Liver (tissue), 9 donors: Measurements from ENCODE around the gene PITPNC1. TPM values are rescaled to one million over a fixed set of nuclear protein-coding genes. Genes with fewer than 3 reads are reported as not detected.

ENCODE experiments used
- DNase-seq: peaks from one replicate; pipeline ENCODE4 v3.0.0-alpha.2; 2017; ENCODE audit warnings: low spot score
- H3K27ac ChIP-seq, 2 donors: one replicate each; pipeline ENCODE4 v1.7.0; 2013; ENCODE audit warnings: inconsistent platforms in 2 of 2, low read length in 2 of 2, control low read depth in 1 of 2, low read depth in 1 of 2, mild to moderate bottlenecking in 1 of 2
- H3K27me3 ChIP-seq, 4 donors: one replicate each; pipeline versions ENCODE4 v1.6.1 to v1.7.0; 2013; ENCODE audit warnings: low read length in 3 of 4, inconsistent platforms in 1 of 4, mild to moderate bottlenecking in 1 of 4, moderate library complexity in 1 of 4; ENCODE audit not compliant: control insufficient read depth in 4 of 4, insufficient read depth in 4 of 4
- H3K36me3 ChIP-seq, 4 donors: one replicate each; pipeline versions ENCODE4 v1.6.1 to v1.7.0; 2013; ENCODE audit warnings: low read length in 3 of 4, mild to moderate bottlenecking in 3 of 4, low read depth in 1 of 4, moderate library complexity in 1 of 4; ENCODE audit not compliant: control insufficient read depth in 4 of 4, insufficient read depth in 3 of 4
- H3K4me1 ChIP-seq, 4 donors: one replicate each; pipeline versions ENCODE4 v1.6.1 to v1.7.0; 2013; ENCODE audit warnings: low read length in 3 of 4, mild to moderate bottlenecking in 3 of 4, moderate library complexity in 1 of 4; ENCODE audit not compliant: control insufficient read depth in 4 of 4, insufficient read depth in 4 of 4
- H3K4me3 ChIP-seq, 3 donors: one replicate each; pipeline versions ENCODE4 v1.6.1 to v1.7.0; 2013; ENCODE audit warnings: low read length in 3 of 3, control low read depth in 1 of 3, low read depth in 1 of 3, mild to moderate bottlenecking in 1 of 3
- H3K9ac ChIP-seq, 2 donors: one replicate each; pipeline ENCODE4 v1.7.0; 2013; ENCODE audit warnings: low read length in 2 of 2, mild to moderate bottlenecking in 2 of 2, moderate library complexity in 2 of 2, control low read depth in 1 of 2, low read depth in 1 of 2
- H3K9me3 ChIP-seq, 4 donors: one replicate each; pipeline versions ENCODE4 v1.6.1 to v1.7.0; 2013; ENCODE audit warnings: low read length in 3 of 4; ENCODE audit not compliant: control insufficient read depth in 4 of 4
- CTCF ChIP-seq: fragments of 150-350 bp; IDR thresholded peaks from 2 replicates; pipeline ENCODE4 v1.5.1; 2017; ENCODE audit warnings: improper control_type of control experiment, low read depth, low read length; ENCODE audit not compliant: missing input control
- EGR1 ChIP-seq, 2 donors: IDR thresholded peaks; 2 replicates each; pipeline ENCODE4 v1.6.1; 2016 to 2018; ENCODE audit warnings: antibody characterized with exemption in 2 of 2, low read depth in 2 of 2
- FOXA1 ChIP-seq: IDR thresholded peaks from 2 replicates; pipeline ENCODE4 v1.6.1; 2016; ENCODE audit warnings: antibody characterized with exemption
- FOXA2 ChIP-seq: IDR thresholded peaks from 2 replicates; pipeline ENCODE4 v1.6.1; 2016; ENCODE audit warnings: antibody characterized with exemption
- GABPA ChIP-seq, 2 donors: IDR thresholded peaks in 1 of 2; conservative IDR thresholded peaks in 1 of 2; 2 replicates each; pipeline ENCODE4 v1.6.1; 2016; ENCODE audit warnings: antibody characterized with exemption in 2 of 2, mild to moderate bottlenecking in 1 of 2, moderate library complexity in 1 of 2
- HNF4A ChIP-seq, 2 donors: conservative IDR thresholded peaks; 2 replicates each; pipeline ENCODE4 v1.6.1; 2016; ENCODE audit warnings: antibody characterized with exemption in 2 of 2, mild to moderate bottlenecking in 2 of 2
- HNF4G ChIP-seq: IDR thresholded peaks from 2 replicates; pipeline ENCODE4 v1.6.1; 2016; ENCODE audit warnings: antibody characterized with exemption
- JUND ChIP-seq, 2 donors: IDR thresholded peaks; 2 replicates each; pipeline ENCODE4 v1.6.1; 2016; ENCODE audit warnings: antibody characterized with exemption in 2 of 2
- NR2F2 ChIP-seq: IDR thresholded peaks from 2 replicates; pipeline ENCODE4 v1.6.1; 2016; ENCODE audit warnings: antibody characterized with exemption
- RAD21 ChIP-seq, 2 donors: IDR thresholded peaks; 2 replicates each; pipeline ENCODE4 v1.6.1; 2016; ENCODE audit warnings: antibody characterized with exemption in 2 of 2, mild to moderate bottlenecking in 2 of 2
- REST ChIP-seq: IDR thresholded peaks from 2 replicates; pipeline ENCODE4 v1.6.1; 2016; ENCODE audit warnings: antibody characterized with exemption, mild to moderate bottlenecking
- RXRA ChIP-seq, 2 donors: IDR thresholded peaks; 2 replicates each; pipeline ENCODE4 v1.6.1; 2017 to 2018; ENCODE audit warnings: antibody characterized with exemption in 2 of 2, mild to moderate bottlenecking in 1 of 2
- SP1 ChIP-seq: IDR thresholded peaks from 2 replicates; pipeline ENCODE4 v1.6.1; 2018; ENCODE audit warnings: antibody characterized with exemption, mild to moderate bottlenecking
- TAF1 ChIP-seq: conservative IDR thresholded peaks from 2 replicates; pipeline ENCODE4 v1.6.1; 2016; ENCODE audit warnings: antibody characterized with exemption, mild to moderate bottlenecking
- YY1 ChIP-seq: IDR thresholded peaks from 2 replicates; pipeline ENCODE4 v1.6.1; 2016; ENCODE audit warnings: antibody characterized with exemption, mild to moderate bottlenecking
- ZBTB33 ChIP-seq: IDR thresholded peaks from 2 replicates; pipeline ENCODE4 v1.6.1; 2016; ENCODE audit warnings: antibody characterized with exemption
- WGBS: extraction: QIAGEN DNeasy Blood & Tissue Kit; methylation state at CpG from one replicate; pipeline ENCODE4 v1.1.7; 2013; 5-methylcytosine and 5-hydroxymethylcytosine counted together
- polyA plus RNA-seq, 2 donors: library from polyadenylated mRNA; stranded (reverse) in 1 of 2; unstranded in 1 of 2; fragments of 200-250 nt in 1 of 2; fragments of >200 nt in 1 of 2; fragmentation: Nextera tagmentation in 1 of 2; extraction: Ambion mirVana in 1 of 2; gene quantifications; one replicate each; pipeline versions ENCODE4 v1.2.1 to v1.2.3, GENCODE V29; 2013 to 2015
- total RNA-seq, 2 donors: library from RNA; depleted of rRNA; stranded (reverse); fragments of >200 nt; gene quantifications; one replicate each; pipeline ENCODE4 v1.2.3, GENCODE V29; 2014
- TF ChIP-seq, protein P1 (sequence below): IDR thresholded peaks from 2 replicates; pipeline ENCODE4 v1.6.1; 2016; ENCODE audit warnings: antibody characterized with exemption
- TF ChIP-seq, protein P2 (sequence below): IDR thresholded peaks from 2 replicates; pipeline ENCODE4 v1.6.1; 2016; ENCODE audit warnings: antibody characterized with exemption
- donor health status: healthy.
- donor health status: healthy.
- donor health status: healthy.
- donor health status: healthy.
- donor health status: healthy.

The PITPNC1 gene
- total and polyA plus RNA-seq, 4 donors = 2.3 to 10.2 (median 5.7) TPM

DNA sequence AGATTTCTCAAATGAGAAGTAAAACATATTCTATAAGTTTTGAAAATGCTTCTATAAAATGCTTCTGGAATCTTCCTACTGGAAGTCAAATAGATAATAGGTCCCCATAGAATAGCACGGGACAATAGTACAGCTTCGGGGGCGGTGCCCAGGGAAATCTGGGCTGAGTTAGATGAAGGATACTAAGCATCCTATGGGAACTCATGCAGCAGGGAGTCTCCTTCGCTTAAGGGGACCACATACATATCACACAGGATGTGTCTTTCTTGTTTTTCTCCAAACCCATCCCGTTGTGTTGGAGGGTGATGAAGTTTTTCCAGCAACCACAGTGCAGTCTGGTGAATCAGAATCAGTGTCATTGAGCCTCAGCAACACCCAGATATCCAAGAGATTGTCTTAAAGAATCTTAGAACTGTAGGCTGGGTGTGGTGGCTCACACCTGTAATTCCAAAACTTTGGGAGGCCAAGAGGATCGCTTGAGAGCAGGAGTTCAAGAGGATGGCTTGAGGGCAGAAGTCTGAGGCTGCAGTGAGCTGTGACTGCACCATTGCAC lies 84.2 kb downstream of the PITPNC1 start:
- Histone ChIP-seq H3K4me3 (no peak overlapping the region), H3K9ac (no peak overlapping the region), H3K4me1 (peaks cover 0 to 3% (median 0%) of the 10 kb centered on the region in 4 donors), H3K9me3 (no peaks in the 10 kb centered on the region), H3K36me3 (peaks cover 0 to 4% (median 0%) of the 10 kb centered on the region in 4 donors), H3K27me3 (no peaks in the 10 kb centered on the region), H3K27ac (no peak overlapping the region)
- TF ChIP-seq, protein P1, sequence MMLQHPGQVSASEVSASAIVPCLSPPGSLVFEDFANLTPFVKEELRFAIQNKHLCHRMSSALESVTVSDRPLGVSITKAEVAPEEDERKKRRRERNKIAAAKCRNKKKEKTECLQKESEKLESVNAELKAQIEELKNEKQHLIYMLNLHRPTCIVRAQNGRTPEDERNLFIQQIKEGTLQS = no peak
- TF ChIP-seq NR2F2 = no peak
- no peak for TF ChIP-seq TAF1
- TF ChIP-seq SP1 = no peak
- no peak for TF ChIP-seq RXRA (IDR thresholded peaks at IDR 0.05)
- TF ChIP-seq HNF4A (conservative IDR thresholded peaks at IDR 0.05) = no peak
- TF ChIP-seq ZBTB33 = no peak
- TF ChIP-seq, protein P2, sequence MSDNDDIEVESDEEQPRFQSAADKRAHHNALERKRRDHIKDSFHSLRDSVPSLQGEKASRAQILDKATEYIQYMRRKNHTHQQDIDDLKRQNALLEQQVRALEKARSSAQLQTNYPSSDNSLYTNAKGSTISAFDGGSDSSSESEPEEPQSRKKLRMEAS = no peak
- no peak for TF ChIP-seq EGR1 (IDR thresholded peaks at IDR 0.05; ENCODE audit: low read depth in 2 of 2)
- no peak for TF ChIP-seq FOXA1
- 95% methylated on average over 6 of the region's 6 CpGs for WGBS
- DNase-seq = no peak

GRCh38 chr17:67461876-67462275 lies 84.8 kb downstream of the PITPNC1 start:
- peaks cover 0 to 4% (median 0%) of the 10 kb centered on the region in 4 donors for H3K36me3 ChIP-seq
- H3K4me3 ChIP-seq = no peak overlapping the region
- no peak for DNase-seq
- H3K27ac ChIP-seq = no peak overlapping the region
- H3K9ac ChIP-seq = no peak overlapping the region
- no peaks in the 10 kb centered on the region for H3K9me3 ChIP-seq
- TF ChIP-seq, protein P2 = no peak
- no peak for TF ChIP-seq GABPA (IDR thresholded peaks at IDR 0.05 in 1 of 2, conservative IDR thresholded peaks at IDR 0.05 in 1 of 2)
- TF ChIP-seq EGR1 (IDR thresholded peaks at IDR 0.05; ENCODE audit: low read depth in 2 of 2) = no peak
- no peak for TF ChIP-seq ZBTB33
- TF ChIP-seq RXRA (IDR thresholded peaks at IDR 0.05) = no peak
- TF ChIP-seq REST = no peak
- TF ChIP-seq YY1 = no peak
- no peak for TF ChIP-seq NR2F2
- TF ChIP-seq JUND (IDR thresholded peaks at IDR 0.05) = no peak
- TF ChIP-seq HNF4G = no peak
- TF ChIP-seq RAD21 (IDR thresholded peaks at IDR 0.05) = no peak
- TF ChIP-seq SP1 = no peak
- no peak for TF ChIP-seq HNF4A (conservative IDR thresholded peaks at IDR 0.05)
- no peak for TF ChIP-seq TAF1
- no peak for TF ChIP-seq CTCF
- TF ChIP-seq, protein P1 = no peak
- TF ChIP-seq FOXA2 = no peak
- no peak for TF ChIP-seq FOXA1
- H3K27me3 ChIP-seq = no peaks in the 10 kb centered on the region
- WGBS = 79% methylated on average over 3 of the region's 3 CpGs
- H3K4me1 ChIP-seq = peaks cover 0 to 3% (median 0%) of the 10 kb centered on the region in 4 donors
